K562 (cell line): ENCODE measurements around the gene SETD5. TPM values are rescaled to one million over a fixed set of nuclear protein-coding genes. Genes with fewer than 3 reads are reported as not detected.

Source experiments
- KDM5B ChIP-seq: fragments of 200-600 bp; sonication (generic); IDR thresholded peaks from 2 replicates; pipeline ENCODE4 v1.6.1; 2012; ENCODE audit warnings: low read depth, mild to moderate bottlenecking, moderate library complexity, low read length, control low read depth, inconsistent platforms; ENCODE audit not compliant: insufficient replicate concordance
- KLF1 ChIP-seq: fragments of 450-650 bp; IDR thresholded peaks from 2 replicates; pipeline ENCODE4 v1.6.1; 2016; ENCODE audit warnings: missing genetic modification characterization, missing compliant biosample characterization
- NFE2L1 ChIP-seq: fragments of 450-650 bp; IDR thresholded peaks from 2 replicates; pipeline ENCODE4 v1.6.1; 2016; ENCODE audit warnings: missing genetic modification characterization, low read depth, mild to moderate bottlenecking, missing compliant biosample characterization, moderate library complexity, borderline replicate concordance
- polyA plus RNA-seq, 8 experiments: library from polyadenylated mRNA; depleted of rRNA in 4 of 8; stranded (reverse) in 5 of 8; unstranded in 3 of 8; fragments of >200 nt; fragmentation: Nextera tagmentation in 2 of 8; fragmentation: Illumina TruSeq in 1 of 8; extraction: Ambion mirVana in 2 of 8; extraction: Trizol in 1 of 8; gene quantifications; 2 replicates each; pipeline versions ENCODE4 v1.2.1 to v1.2.3, GENCODE V29; 2011 to 2014; ENCODE audit warnings: inconsistent platforms in 1 of 8, missing spikeins in 1 of 8
- total RNA-seq, 7 experiments: library from RNA; depleted of rRNA in 6 of 7; stranded (reverse); fragments of >200 nt in 6 of 7; fragmentation: Illumina TruSeq in 2 of 7; extraction: Trizol in 2 of 7; gene quantifications; 2 replicates each; pipeline versions ENCODE4 v1.2.1 to v1.2.3, GENCODE V29; 2011 to 2021; ENCODE audit warnings: low replicate concordance in 1 of 7
- TF ChIP-seq, protein P1 (sequence below), 2 experiments: fragments of 450-650 bp; conservative IDR thresholded peaks; 2 replicates each; pipeline ENCODE4 v1.6.1; 2017; ENCODE audit warnings: mild to moderate bottlenecking in 2 of 2, moderate library complexity in 2 of 2
- TF ChIP-seq, protein P2 (sequence below): sonication (generic); formaldehyde crosslinking; IDR thresholded peaks from 2 replicates; pipeline ENCODE4 v1.8.0; 2022; ENCODE audit warnings: mild to moderate bottlenecking, missing genetic modification reagents
- TF ChIP-seq, protein P3 (sequence below): fragments of 450-650 bp; formaldehyde crosslinking; IDR thresholded peaks from 2 replicates; pipeline ENCODE4 v1.4.0; 2020; ENCODE audit warnings: mild to moderate bottlenecking, moderate library complexity
- TF ChIP-seq, protein P4 (sequence below): fragments of 450-650 bp; formaldehyde crosslinking; IDR thresholded peaks from 2 replicates; pipeline ENCODE4 v1.4.0; 2022; ENCODE audit warnings: missing genetic modification characterization
- TF ChIP-seq, protein P5 (sequence below): sonication (generic); formaldehyde crosslinking; IDR thresholded peaks from 2 replicates; pipeline ENCODE4 v1.8.0; 2023; ENCODE audit warnings: mild to moderate bottlenecking, missing genetic modification reagents
- TF ChIP-seq, protein P6 (sequence below), 2 experiments: fragments of 450-650 bp in 1 of 2; sonication (generic) in 1 of 2; formaldehyde crosslinking in 1 of 2; IDR thresholded peaks in 1 of 2; conservative IDR thresholded peaks in 1 of 2; 2 replicates each; pipeline versions ENCODE4 v1.6.1 to v1.8.1; 2016 to 2023; ENCODE audit warnings: mild to moderate bottlenecking in 2 of 2, moderate library complexity in 2 of 2, inconsistent platforms in 1 of 2, missing genetic modification reagents in 1 of 2
- TF ChIP-seq, protein P7 (sequence below): fragments of 250-450 bp; sonication (Bioruptor Pico); IDR thresholded peaks from 2 replicates; pipeline ENCODE4 v1.4.0; 2020

SETD5 gene
- total and polyA plus RNA-seq, 9 of the 15 experiments (the other 6 are each of a cell fraction or from before 2014, with no cell fraction given): 20.8 to 135 (median 87.2) TPM

DNA sequence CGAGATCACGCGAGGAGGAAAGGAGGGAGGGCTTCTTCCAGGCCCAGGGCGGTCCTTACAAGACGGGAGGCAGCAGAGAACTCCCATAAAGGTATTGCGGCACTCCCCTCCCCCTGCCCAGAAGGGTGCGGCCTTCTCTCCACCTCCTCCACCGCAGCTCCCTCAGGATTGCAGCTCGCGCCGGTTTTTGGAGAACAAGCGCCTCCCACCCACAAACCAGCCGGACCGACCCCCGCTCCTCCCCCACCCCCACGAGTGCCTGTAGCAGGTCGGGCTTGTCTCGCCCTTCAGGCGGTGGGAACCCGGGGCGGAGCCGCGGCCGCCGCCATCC is 1.1 kb upstream of the SETD5 start (continued):
- TF ChIP-seq, protein P1, sequence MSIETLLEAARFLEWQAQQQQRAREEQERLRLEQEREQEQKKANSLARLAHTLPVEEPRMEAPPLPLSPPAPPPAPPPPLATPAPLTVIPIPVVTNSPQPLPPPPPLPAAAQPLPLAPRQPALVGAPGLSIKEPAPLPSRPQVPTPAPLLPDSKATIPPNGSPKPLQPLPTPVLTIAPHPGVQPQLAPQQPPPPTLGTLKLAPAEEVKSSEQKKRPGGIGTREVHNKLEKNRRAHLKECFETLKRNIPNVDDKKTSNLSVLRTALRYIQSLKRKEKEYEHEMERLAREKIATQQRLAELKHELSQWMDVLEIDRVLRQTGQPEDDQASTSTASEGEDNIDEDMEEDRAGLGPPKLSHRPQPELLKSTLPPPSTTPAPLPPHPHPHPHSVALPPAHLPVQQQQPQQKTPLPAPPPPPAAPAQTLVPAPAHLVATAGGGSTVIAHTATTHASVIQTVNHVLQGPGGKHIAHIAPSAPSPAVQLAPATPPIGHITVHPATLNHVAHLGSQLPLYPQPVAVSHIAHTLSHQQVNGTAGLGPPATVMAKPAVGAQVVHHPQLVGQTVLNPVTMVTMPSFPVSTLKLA (conservative IDR thresholded peaks at IDR 0.05): peak in 1 of 2 experiments; percentile 81
- TF ChIP-seq, protein P2, sequence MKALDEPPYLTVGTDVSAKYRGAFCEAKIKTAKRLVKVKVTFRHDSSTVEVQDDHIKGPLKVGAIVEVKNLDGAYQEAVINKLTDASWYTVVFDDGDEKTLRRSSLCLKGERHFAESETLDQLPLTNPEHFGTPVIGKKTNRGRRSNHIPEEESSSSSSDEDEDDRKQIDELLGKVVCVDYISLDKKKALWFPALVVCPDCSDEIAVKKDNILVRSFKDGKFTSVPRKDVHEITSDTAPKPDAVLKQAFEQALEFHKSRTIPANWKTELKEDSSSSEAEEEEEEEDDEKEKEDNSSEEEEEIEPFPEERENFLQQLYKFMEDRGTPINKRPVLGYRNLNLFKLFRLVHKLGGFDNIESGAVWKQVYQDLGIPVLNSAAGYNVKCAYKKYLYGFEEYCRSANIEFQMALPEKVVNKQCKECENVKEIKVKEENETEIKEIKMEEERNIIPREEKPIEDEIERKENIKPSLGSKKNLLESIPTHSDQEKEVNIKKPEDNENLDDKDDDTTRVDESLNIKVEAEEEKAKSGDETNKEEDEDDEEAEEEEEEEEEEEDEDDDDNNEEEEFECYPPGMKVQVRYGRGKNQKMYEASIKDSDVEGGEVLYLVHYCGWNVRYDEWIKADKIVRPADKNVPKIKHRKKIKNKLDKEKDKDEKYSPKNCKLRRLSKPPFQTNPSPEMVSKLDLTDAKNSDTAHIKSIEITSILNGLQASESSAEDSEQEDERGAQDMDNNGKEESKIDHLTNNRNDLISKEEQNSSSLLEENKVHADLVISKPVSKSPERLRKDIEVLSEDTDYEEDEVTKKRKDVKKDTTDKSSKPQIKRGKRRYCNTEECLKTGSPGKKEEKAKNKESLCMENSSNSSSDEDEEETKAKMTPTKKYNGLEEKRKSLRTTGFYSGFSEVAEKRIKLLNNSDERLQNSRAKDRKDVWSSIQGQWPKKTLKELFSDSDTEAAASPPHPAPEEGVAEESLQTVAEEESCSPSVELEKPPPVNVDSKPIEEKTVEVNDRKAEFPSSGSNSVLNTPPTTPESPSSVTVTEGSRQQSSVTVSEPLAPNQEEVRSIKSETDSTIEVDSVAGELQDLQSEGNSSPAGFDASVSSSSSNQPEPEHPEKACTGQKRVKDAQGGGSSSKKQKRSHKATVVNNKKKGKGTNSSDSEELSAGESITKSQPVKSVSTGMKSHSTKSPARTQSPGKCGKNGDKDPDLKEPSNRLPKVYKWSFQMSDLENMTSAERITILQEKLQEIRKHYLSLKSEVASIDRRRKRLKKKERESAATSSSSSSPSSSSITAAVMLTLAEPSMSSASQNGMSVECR (CRISPR knock-in tag): no peak
- TF ChIP-seq, protein P3, sequence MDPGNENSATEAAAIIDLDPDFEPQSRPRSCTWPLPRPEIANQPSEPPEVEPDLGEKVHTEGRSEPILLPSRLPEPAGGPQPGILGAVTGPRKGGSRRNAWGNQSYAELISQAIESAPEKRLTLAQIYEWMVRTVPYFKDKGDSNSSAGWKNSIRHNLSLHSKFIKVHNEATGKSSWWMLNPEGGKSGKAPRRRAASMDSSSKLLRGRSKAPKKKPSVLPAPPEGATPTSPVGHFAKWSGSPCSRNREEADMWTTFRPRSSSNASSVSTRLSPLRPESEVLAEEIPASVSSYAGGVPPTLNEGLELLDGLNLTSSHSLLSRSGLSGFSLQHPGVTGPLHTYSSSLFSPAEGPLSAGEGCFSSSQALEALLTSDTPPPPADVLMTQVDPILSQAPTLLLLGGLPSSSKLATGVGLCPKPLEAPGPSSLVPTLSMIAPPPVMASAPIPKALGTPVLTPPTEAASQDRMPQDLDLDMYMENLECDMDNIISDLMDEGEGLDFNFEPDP (CRISPR knock-in tag): no peak
- TF ChIP-seq, protein P4, sequence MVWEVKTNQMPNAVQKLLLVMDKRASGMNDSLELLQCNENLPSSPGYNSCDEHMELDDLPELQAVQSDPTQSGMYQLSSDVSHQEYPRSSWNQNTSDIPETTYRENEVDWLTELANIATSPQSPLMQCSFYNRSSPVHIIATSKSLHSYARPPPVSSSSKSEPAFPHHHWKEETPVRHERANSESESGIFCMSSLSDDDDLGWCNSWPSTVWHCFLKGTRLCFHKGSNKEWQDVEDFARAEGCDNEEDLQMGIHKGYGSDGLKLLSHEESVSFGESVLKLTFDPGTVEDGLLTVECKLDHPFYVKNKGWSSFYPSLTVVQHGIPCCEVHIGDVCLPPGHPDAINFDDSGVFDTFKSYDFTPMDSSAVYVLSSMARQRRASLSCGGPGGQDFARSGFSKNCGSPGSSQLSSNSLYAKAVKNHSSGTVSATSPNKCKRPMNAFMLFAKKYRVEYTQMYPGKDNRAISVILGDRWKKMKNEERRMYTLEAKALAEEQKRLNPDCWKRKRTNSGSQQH (CRISPR knock-in tag): no peak
- TF ChIP-seq NFE2L1 (tag): no peak
- TF ChIP-seq, protein P5, sequence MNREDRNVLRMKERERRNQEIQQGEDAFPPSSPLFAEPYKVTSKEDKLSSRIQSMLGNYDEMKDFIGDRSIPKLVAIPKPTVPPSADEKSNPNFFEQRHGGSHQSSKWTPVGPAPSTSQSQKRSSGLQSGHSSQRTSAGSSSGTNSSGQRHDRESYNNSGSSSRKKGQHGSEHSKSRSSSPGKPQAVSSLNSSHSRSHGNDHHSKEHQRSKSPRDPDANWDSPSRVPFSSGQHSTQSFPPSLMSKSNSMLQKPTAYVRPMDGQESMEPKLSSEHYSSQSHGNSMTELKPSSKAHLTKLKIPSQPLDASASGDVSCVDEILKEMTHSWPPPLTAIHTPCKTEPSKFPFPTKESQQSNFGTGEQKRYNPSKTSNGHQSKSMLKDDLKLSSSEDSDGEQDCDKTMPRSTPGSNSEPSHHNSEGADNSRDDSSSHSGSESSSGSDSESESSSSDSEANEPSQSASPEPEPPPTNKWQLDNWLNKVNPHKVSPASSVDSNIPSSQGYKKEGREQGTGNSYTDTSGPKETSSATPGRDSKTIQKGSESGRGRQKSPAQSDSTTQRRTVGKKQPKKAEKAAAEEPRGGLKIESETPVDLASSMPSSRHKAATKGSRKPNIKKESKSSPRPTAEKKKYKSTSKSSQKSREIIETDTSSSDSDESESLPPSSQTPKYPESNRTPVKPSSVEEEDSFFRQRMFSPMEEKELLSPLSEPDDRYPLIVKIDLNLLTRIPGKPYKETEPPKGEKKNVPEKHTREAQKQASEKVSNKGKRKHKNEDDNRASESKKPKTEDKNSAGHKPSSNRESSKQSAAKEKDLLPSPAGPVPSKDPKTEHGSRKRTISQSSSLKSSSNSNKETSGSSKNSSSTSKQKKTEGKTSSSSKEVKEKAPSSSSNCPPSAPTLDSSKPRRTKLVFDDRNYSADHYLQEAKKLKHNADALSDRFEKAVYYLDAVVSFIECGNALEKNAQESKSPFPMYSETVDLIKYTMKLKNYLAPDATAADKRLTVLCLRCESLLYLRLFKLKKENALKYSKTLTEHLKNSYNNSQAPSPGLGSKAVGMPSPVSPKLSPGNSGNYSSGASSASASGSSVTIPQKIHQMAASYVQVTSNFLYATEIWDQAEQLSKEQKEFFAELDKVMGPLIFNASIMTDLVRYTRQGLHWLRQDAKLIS (CRISPR knock-in tag): no peak; the same call in 1 of the 2 replicates
- peak; percentile 32 for TF ChIP-seq KDM5B
- TF ChIP-seq KLF1: no peak
- TF ChIP-seq, protein P6, sequence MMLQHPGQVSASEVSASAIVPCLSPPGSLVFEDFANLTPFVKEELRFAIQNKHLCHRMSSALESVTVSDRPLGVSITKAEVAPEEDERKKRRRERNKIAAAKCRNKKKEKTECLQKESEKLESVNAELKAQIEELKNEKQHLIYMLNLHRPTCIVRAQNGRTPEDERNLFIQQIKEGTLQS (IDR thresholded peaks at IDR 0.05): peak; percentile 19; the same call in 1 of the 2 replicates
- TF ChIP-seq, protein P6 (CRISPR knock-in tag; conservative IDR thresholded peaks at IDR 0.05): no peak
- TF ChIP-seq, protein P7, sequence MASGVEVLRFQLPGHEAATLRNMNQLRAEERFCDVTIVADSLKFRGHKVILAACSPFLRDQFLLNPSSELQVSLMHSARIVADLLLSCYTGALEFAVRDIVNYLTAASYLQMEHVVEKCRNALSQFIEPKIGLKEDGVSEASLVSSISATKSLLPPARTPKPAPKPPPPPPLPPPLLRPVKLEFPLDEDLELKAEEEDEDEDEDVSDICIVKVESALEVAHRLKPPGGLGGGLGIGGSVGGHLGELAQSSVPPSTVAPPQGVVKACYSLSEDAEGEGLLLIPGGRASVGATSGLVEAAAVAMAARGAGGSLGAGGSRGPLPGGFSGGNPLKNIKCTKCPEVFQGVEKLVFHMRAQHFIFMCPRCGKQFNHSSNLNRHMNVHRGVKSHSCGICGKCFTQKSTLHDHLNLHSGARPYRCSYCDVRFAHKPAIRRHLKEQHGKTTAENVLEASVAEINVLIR (CRISPR knock-in tag): peak; percentile 14; the same call in 1 of the 2 replicates
